22Rv1 (cell line): ENCODE measurements around the gene LRRIQ3.

ENCODE experiments used
- ZFX ChIP-seq: fragments of 450-650 bp; IDR thresholded peaks from 2 replicates; pipeline ENCODE4 v1.6.1; 2017; ENCODE audit warnings: antibody characterized with exemption, borderline replicate concordance
- TF ChIP-seq, protein P1 (sequence below): fragments of 450-650 bp; IDR thresholded peaks from 2 replicates; pipeline ENCODE4 v1.5.1; 2017; ENCODE audit warnings: mild to moderate bottlenecking

DNA sequence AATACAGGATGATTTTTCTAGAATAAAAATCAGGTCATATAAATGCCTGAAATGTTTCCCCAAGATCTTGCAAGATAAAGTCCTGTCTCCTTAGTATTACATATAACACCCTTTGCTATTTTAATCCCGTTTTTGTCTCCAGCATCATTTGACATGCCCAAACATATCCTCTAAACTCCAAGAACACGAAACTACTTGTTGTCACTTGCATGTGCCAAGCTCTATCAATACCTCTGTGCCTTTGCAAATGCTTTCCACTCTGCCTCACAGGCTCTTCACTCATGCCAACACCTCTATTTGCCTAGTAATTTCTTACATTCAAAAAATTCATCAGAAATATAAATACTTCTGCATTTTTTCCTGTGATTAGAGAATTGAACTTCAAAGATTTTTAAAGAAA lies 37.9 kb downstream of the LRRIQ3 start:
- TF ChIP-seq, protein P1, sequence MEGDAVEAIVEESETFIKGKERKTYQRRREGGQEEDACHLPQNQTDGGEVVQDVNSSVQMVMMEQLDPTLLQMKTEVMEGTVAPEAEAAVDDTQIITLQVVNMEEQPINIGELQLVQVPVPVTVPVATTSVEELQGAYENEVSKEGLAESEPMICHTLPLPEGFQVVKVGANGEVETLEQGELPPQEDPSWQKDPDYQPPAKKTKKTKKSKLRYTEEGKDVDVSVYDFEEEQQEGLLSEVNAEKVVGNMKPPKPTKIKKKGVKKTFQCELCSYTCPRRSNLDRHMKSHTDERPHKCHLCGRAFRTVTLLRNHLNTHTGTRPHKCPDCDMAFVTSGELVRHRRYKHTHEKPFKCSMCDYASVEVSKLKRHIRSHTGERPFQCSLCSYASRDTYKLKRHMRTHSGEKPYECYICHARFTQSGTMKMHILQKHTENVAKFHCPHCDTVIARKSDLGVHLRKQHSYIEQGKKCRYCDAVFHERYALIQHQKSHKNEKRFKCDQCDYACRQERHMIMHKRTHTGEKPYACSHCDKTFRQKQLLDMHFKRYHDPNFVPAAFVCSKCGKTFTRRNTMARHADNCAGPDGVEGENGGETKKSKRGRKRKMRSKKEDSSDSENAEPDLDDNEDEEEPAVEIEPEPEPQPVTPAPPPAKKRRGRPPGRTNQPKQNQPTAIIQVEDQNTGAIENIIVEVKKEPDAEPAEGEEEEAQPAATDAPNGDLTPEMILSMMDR = no peak
- no peak for TF ChIP-seq ZFX
